DOHH2 (cell line): Measurements from ENCODE around the gene PRDM16.

Experiments used
- H3F3A ChIP-seq: fragments of 200-600 bp; sonication (generic), shearing (Covaris generic); 2 replicates; pipeline ENCODE4 v1.6.0; 2016; ENCODE audit warnings: antibody characterized with exemption, mild to moderate bottlenecking; ENCODE audit not compliant: control insufficient read depth, insufficient read depth
- H3K27ac ChIP-seq: fragments of 200-600 bp; sonication (generic); 2 replicates; pipeline ENCODE4 v1.5.1; 2014; ENCODE audit warnings: low read depth, mild to moderate bottlenecking, low read length, moderate library complexity
- H3K27me3 ChIP-seq: fragments of 200-600 bp; sonication (generic); 2 replicates; pipeline ENCODE4 v1.6.1; 2014; ENCODE audit warnings: mild to moderate bottlenecking, low read length, mixed read lengths; ENCODE audit not compliant: control insufficient read depth
- H3K36me3 ChIP-seq: fragments of 200-600 bp; sonication (generic); 2 replicates; pipeline ENCODE4 v1.6.1; 2014; ENCODE audit warnings: mild to moderate bottlenecking, low read length, moderate library complexity, mixed read lengths; ENCODE audit not compliant: control insufficient read depth
- H3K4me1 ChIP-seq: fragments of 200-600 bp; sonication (generic); 2 replicates; pipeline ENCODE4 v1.6.1; 2014; ENCODE audit warnings: mild to moderate bottlenecking, low read length, mixed read lengths; ENCODE audit not compliant: control insufficient read depth
- H3K4me2 ChIP-seq: fragments of 200-600 bp; sonication (generic); 2 replicates; pipeline ENCODE4 v1.6.0; 2014; ENCODE audit warnings: mild to moderate bottlenecking, low read length, moderate library complexity
- H3K4me3 ChIP-seq: fragments of 200-600 bp; sonication (generic); 2 replicates; pipeline ENCODE4 v1.5.1; 2014; ENCODE audit warnings: mild to moderate bottlenecking, low read length, mixed read lengths
- H3K79me2 ChIP-seq: fragments of 200-600 bp; sonication (generic); 2 replicates; pipeline ENCODE4 v1.6.1; 2014; ENCODE audit warnings: mild to moderate bottlenecking, low read length, mixed read lengths; ENCODE audit not compliant: control insufficient read depth
- H3K9me2 ChIP-seq: fragments of 200-600 bp; sonication (generic); replicated peaks from 2 replicates; pipeline ENCODE4 v1.6.1; 2014; ENCODE audit warnings: mild to moderate bottlenecking, low read length, mixed read lengths; ENCODE audit not compliant: control insufficient read depth
- H3K9me3 ChIP-seq: fragments of 200-600 bp; sonication (generic); 2 replicates; pipeline ENCODE4 v1.6.1; 2014; ENCODE audit warnings: antibody characterized with exemption, low read length, mixed read lengths; ENCODE audit not compliant: control insufficient read depth, insufficient read depth
- H4K20me1 ChIP-seq: fragments of 200-600 bp; sonication (generic); 2 replicates; pipeline ENCODE4 v1.6.0; 2014; ENCODE audit warnings: low read depth, mild to moderate bottlenecking, antibody characterized with exemption, low read length, moderate library complexity; ENCODE audit not compliant: control insufficient read depth, insufficient read depth
- EZH2phosphoT487 ChIP-seq: fragments of 200-600 bp; sonication (generic); IDR thresholded peaks from 2 replicates; pipeline ENCODE4 v1.6.1; 2017; ENCODE audit warnings: borderline replicate concordance, mild to moderate bottlenecking, antibody characterized with exemption, low read length, moderate library complexity, mixed read lengths
- TF ChIP-seq, protein P1 (sequence below): fragments of 200-600 bp; sonication (generic); IDR thresholded peaks from one replicate; pipeline ENCODE4 v1.5.1; 2014; ENCODE audit warnings: antibody characterized with exemption, mild to moderate bottlenecking, low read depth, low read length; ENCODE audit not compliant: poor library complexity, severe bottlenecking

Gene PRDM16

DNA sequence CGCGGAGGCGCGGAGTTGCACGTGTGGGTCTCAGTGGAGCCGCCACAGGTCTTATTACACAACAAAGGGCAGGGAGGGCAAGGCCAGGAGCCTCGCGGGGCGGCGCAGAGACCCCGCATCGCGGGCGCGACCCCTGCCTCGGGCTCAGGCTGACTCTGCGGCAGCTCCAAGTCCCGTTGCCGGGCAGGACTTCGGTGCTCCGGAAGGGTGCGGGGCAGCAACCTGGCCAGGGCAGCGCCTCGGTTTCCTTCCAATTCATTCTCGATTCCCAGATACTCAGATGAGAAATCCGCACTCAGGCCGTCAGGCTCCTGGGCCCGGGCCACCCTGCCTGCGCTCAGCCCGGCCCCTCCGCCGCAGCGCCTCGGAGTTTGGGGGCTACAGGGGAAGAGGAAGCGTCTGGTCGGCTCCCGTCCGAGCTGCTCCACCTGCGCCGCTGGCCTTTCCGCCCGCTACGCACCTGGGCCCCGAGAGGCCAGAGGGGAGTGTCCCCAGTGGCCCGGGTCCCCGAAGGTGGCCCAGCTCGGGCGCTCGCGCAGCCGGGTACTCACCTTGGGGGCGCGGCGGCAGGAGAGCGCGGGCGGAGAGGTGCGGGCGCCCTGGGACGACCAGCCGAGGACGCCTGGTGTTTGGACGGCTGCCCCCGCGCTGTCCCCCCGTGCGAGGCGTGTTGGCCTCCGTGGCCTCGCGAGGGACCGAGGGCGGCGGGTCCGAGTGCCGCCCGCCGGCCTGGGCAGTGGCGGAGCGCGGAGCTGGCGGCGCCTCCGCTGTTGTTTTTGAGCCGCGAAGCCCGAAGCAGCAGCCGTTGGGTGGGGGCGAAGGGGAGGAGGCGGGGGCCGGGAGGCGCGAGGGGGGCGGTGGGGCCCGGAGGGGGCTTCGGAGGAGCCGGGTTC, 1.1 kb upstream of the PRDM16 start:
- no peaks in the 10 kb centered on the region for H3K4me1 ChIP-seq
- H3K4me3 ChIP-seq, result no peak overlapping the region
- H3K4me2 ChIP-seq, result no peak overlapping the region
- H3K9me3 ChIP-seq, result peaks cover 11% of the 10 kb centered on the region; the same call in 1 of the 2 replicates
- no peaks in the 10 kb centered on the region for H4K20me1 ChIP-seq
- H3K9me2 ChIP-seq, result no peaks in the 10 kb centered on the region
- no peaks in the 10 kb centered on the region for H3K36me3 ChIP-seq
- no peak overlapping the region for H3K27ac ChIP-seq
- no peaks in the 10 kb centered on the region for H3K27me3 ChIP-seq
- no peaks in the 10 kb centered on the region for H3K79me2 ChIP-seq
- TF ChIP-seq, protein P1, sequence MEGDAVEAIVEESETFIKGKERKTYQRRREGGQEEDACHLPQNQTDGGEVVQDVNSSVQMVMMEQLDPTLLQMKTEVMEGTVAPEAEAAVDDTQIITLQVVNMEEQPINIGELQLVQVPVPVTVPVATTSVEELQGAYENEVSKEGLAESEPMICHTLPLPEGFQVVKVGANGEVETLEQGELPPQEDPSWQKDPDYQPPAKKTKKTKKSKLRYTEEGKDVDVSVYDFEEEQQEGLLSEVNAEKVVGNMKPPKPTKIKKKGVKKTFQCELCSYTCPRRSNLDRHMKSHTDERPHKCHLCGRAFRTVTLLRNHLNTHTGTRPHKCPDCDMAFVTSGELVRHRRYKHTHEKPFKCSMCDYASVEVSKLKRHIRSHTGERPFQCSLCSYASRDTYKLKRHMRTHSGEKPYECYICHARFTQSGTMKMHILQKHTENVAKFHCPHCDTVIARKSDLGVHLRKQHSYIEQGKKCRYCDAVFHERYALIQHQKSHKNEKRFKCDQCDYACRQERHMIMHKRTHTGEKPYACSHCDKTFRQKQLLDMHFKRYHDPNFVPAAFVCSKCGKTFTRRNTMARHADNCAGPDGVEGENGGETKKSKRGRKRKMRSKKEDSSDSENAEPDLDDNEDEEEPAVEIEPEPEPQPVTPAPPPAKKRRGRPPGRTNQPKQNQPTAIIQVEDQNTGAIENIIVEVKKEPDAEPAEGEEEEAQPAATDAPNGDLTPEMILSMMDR, result no peak
- TF ChIP-seq EZH2phosphoT487, result no peak
- no peaks in the 10 kb centered on the region for H3F3A ChIP-seq

DNA sequence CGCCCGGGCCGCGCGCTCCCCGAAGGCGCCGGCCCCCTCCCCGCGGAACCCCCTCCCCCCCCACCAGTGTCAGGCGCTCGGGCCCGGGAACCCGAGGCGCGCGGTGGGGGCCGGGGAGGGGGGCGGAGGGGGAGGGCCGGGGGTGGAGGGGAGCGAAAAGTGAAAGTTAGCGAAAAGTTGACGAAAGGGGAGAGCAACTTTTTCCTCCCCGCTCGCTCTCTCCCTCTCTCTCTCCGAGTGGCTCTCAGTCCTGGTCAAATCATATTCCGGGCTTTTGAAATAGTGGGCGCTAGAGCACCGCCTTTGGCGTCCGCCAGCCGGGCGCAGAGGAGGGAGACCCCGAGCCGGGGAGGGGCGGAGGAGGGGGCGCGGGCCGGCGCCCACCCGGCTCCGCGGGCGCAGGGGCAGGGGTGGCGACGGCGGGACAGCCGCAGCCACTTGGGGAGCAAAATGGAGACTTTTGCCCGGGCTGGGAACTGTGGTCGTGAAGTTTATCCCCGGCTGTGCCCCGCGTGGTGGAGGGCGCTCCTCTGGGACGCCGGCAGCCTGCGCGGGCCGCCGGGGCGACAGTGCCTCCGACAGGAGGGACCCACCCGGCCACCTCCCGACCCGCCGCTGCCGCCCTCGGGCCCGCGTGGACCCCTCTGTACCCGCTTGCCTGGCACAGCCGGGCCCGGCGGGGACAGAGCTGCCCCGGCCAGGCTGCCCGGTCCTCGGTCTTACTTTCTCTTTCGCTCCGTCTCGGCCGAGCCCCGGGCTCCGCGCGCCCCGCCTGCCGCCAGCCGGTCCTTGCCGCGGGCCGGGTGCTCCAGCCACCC, 697 bp downstream of the PRDM16 start:
- H3K9me2 ChIP-seq, result no peaks in the 10 kb centered on the region
- TF ChIP-seq, protein P1, result no peak
- TF ChIP-seq EZH2phosphoT487, result no peak
- H3K4me3 ChIP-seq, result no peak overlapping the region
- peaks cover 11% of the 10 kb centered on the region; the same call in 1 of the 2 replicates for H3K9me3 ChIP-seq
- H3K4me1 ChIP-seq, result no peaks in the 10 kb centered on the region
- H3K27ac ChIP-seq, result no peak overlapping the region
- H3F3A ChIP-seq, result no peaks in the 10 kb centered on the region
- H4K20me1 ChIP-seq, result no peaks in the 10 kb centered on the region
- H3K27me3 ChIP-seq, result no peaks in the 10 kb centered on the region
- H3K4me2 ChIP-seq, result no peak overlapping the region
- no peaks in the 10 kb centered on the region for H3K79me2 ChIP-seq
- no peaks in the 10 kb centered on the region for H3K36me3 ChIP-seq

DNA sequence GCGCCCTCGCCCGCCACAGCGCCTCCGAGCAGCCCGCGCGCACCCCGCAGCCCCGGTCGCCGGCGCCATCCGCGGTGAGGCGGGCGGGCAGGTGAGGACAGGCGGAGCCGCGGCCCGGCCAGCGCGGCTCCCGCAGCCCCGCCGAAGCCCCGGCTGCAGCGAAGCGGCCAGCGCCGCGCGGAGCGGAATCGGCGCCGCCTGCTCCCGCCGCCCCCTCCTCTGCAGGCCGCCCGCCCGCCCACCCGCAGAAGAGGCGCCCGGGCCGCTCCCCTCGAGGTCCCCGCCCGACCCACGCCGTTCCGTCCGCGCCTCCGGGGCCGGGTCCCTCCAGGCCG, 1.3 kb downstream of the PRDM16 start:
- H4K20me1 ChIP-seq, result no peaks in the 10 kb centered on the region

More for the DNA sequence above, 1.3 kb downstream of the PRDM16 start:
- Histone ChIP-seq H3K9me3 (peaks cover 11% of the 10 kb centered on the region; the same call in 1 of the 2 replicates), H3K79me2 (no peaks in the 10 kb centered on the region), H3K9me2 (no peaks in the 10 kb centered on the region), H3K27me3 (no peaks in the 10 kb centered on the region), H3K4me1 (no peaks in the 10 kb centered on the region), H3K27ac (no peak overlapping the region), H3K4me3 (no peak overlapping the region), H3K36me3 (no peaks in the 10 kb centered on the region), H3K4me2 (no peak overlapping the region), H3F3A (no peaks in the 10 kb centered on the region)
- TF ChIP-seq, protein P1, result no peak
- no peak for TF ChIP-seq EZH2phosphoT487
